NT2/D1 (cell line): Measurements from ENCODE around the gene CHMP3.

ENCODE experiments used
- DNase-seq: peaks from one replicate; pipeline ENCODE4 v3.0.0-alpha.2; 2011; ENCODE audit warnings: low read depth, low spot score
- H3K27me3 ChIP-seq: 2 replicates; pipeline ENCODE4 v1.6.0; 2011; ENCODE audit warnings: mild to moderate bottlenecking; ENCODE audit not compliant: insufficient read length, insufficient read depth
- H3K36me3 ChIP-seq: 2 replicates; pipeline ENCODE4 v1.6.1; 2011; ENCODE audit warnings: mild to moderate bottlenecking, low read length, mixed read lengths; ENCODE audit not compliant: insufficient read depth, insufficient read length
- H3K4me1 ChIP-seq: 2 replicates; pipeline ENCODE4 v1.5.1; 2011; ENCODE audit not compliant: insufficient read depth, insufficient read length
- H3K4me3 ChIP-seq: 2 replicates; pipeline ENCODE4 v1.5.1; 2011; ENCODE audit warnings: low read depth; ENCODE audit not compliant: insufficient read length
- H3K9ac ChIP-seq: 2 replicates; pipeline ENCODE4 v1.6.0; 2011; ENCODE audit warnings: low read depth; ENCODE audit not compliant: insufficient read length
- H3K9me3 ChIP-seq: 2 replicates; pipeline ENCODE4 v1.5.1; 2011; ENCODE audit warnings: mild to moderate bottlenecking, low read length; ENCODE audit not compliant: insufficient read depth
- SUZ12 ChIP-seq: IDR thresholded peaks from 2 replicates; pipeline ENCODE4 v1.6.1; 2011; ENCODE audit not compliant: insufficient read length, insufficient read depth; ENCODE audit errors: extremely low read depth
- YY1 ChIP-seq: IDR thresholded peaks from 2 replicates; pipeline ENCODE4 v1.6.1; 2011; ENCODE audit not compliant: insufficient read length, insufficient read depth
- ZNF274 ChIP-seq: IDR thresholded peaks from 2 replicates; pipeline ENCODE4 v1.6.1; 2011; ENCODE audit warnings: mild to moderate bottlenecking, low read depth, low read length

The CHMP3 gene

DNA sequence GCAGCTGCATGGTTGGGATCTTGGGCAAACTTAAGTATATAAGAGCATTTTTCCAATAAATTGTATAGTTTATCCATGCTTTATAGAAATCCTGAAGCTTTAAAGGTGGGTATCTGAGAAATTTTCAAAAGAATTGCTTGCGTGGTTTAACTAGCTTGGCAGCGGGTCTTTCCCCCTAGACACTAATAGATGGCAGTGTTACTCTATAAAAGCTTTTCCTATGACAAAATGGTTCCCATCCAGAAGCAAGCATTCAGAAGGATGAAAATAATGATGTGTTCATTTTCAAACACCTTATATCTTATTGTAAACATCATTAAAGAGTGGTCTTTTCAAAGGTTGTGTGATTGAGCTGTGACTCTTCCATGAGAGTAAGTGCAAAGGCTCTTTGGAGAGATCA is 76.2 kb downstream of the CHMP3 start:
- Histone ChIP-seq H3K4me1 (no peaks in the 10 kb centered on the region), H3K4me3 (no peak overlapping the region), H3K36me3 (peaks cover 86% of the 10 kb centered on the region), H3K9me3 (no peaks in the 10 kb centered on the region), H3K27me3 (no peaks in the 10 kb centered on the region), H3K9ac (no peak overlapping the region)
- no peak for DNase-seq
- no peak for TF ChIP-seq ZNF274
- TF ChIP-seq YY1: no peak
- no peak for TF ChIP-seq SUZ12

DNA sequence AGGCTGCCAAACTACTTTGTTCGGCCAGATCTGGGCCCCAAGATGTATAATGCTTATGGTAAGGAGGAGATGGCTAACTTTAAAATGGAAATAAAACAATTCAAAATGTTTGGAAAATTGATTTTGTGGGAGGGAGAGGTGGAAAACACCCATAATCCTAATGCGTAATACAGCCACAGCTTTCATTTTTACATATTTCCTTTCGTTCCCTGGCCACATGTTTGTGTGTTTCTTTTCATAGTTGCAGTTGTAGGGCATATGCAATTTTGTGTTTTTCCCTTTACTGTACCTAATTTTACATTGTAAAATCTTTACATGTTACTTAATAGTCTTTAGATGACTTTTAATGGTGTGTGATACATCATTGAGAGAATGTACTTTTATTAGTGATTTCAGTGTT is 77.4 kb downstream of the CHMP3 start:
- Histone ChIP-seq H3K9me3 (no peaks in the 10 kb centered on the region), H3K4me3 (no peak overlapping the region), H3K9ac (no peak overlapping the region), H3K4me1 (no peaks in the 10 kb centered on the region), H3K36me3 (peaks cover 81% of the 10 kb centered on the region), H3K27me3 (no peaks in the 10 kb centered on the region)
- TF ChIP-seq YY1: no peak
- no peak for TF ChIP-seq ZNF274
- no peak for TF ChIP-seq SUZ12
- DNase-seq: no peak

DNA sequence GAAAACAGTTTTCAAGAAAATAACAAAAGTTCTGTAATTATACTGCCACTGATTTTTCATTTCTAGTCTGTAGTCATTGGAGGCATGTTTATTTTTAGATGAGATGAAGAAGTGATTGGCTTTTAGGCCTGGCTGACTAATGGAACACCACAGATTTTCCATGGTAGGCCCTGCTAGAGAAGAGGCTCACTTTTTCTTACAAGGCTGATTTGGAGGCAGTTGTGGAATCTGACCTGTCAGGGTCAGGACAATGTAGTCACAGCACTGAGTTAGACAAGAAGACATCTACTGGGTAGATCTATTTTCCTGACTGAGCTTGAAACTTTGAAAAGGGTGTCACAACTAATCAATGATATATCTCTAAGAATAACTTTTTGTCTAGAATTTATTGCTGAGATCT is 78.1 kb downstream of the CHMP3 start:
- Histone ChIP-seq H3K4me1 (no peaks in the 10 kb centered on the region), H3K27me3 (no peaks in the 10 kb centered on the region), H3K9ac (no peak overlapping the region), H3K36me3 (peaks cover 81% of the 10 kb centered on the region), H3K4me3 (no peak overlapping the region), H3K9me3 (no peaks in the 10 kb centered on the region)
- no peak for DNase-seq
- TF ChIP-seq SUZ12 (no peak), YY1 (no peak), ZNF274 (no peak)

DNA sequence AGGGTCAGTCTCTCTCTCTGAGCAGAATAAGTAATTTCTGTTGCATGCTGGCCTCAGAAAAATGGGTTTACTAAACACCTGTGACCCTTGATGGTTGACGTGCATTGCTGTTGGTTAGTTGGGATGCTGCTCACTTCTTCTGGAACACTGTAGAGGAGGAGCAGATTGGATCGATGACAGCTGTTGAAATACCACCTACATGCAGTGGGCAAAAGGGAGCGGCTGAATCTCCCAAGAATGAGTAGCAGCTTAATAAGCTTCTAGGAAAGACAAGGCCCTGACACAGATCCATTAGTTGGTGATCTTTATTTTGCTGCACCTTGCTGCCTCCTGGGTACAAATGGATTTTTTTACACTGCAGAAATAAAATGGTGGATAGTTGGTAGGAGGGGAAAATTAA is 78.9 kb downstream of the CHMP3 start:
- TF ChIP-seq ZNF274 (no peak), YY1 (no peak), SUZ12 (no peak)
- H3K9ac ChIP-seq: no peak overlapping the region
- no peaks in the 10 kb centered on the region for H3K4me1 ChIP-seq
- no peaks in the 10 kb centered on the region for H3K27me3 ChIP-seq
- H3K4me3 ChIP-seq: no peak overlapping the region
- no peaks in the 10 kb centered on the region for H3K9me3 ChIP-seq
- H3K36me3 ChIP-seq: peaks cover 78% of the 10 kb centered on the region
- DNase-seq: no peak

DNA sequence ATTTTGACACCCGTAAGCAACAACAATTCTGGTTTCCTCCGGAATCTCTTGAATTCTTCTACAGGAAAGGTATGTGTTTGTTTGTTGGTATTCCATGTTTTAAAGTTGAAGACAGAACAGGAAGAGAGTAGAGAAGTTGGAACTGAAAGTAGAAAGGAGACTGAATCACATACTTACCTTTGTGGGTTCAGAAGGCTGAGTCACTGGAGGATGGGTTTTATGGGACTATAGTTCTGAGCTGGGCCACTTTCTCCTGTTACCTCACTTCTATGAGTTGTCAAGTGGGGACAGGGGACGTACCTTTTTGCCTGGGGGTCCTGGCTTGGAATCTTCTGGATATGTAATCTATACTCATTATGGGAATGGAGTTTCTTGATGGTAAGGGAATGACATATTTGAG is 81.2 kb downstream of the CHMP3 start:
- no peak overlapping the region for H3K4me3 ChIP-seq
- no peaks in the 10 kb centered on the region for H3K4me1 ChIP-seq
- H3K27me3 ChIP-seq: no peaks in the 10 kb centered on the region
- no peak overlapping the region for H3K9ac ChIP-seq
- H3K9me3 ChIP-seq: no peaks in the 10 kb centered on the region
- peaks cover 73% of the 10 kb centered on the region for H3K36me3 ChIP-seq
- no peak for TF ChIP-seq SUZ12
- no peak for TF ChIP-seq YY1
- no peak for TF ChIP-seq ZNF274
- no peak for DNase-seq

DNA sequence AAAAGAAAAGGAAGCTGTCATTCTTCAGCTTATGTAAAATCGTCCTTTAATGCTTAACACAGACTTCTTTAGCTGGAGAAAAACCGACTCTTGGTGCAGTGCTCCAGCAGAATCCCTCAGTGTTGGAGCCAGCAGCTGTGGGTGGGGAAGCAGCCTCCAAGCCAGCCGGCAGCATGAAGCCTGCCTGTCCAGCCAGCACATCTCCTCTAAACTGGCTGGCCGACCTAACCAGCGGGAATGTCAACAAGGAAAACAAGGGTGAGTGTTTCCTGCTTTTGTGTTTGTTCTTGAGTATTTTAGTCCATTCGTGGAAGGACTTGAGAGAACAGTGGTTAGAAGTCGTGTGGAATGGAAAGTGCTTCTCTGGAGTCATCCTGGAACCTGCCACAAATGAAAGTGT is 83.1 kb downstream of the CHMP3 start:
- TF ChIP-seq ZNF274 (no peak), SUZ12 (no peak), YY1 (no peak)
- Histone ChIP-seq H3K9ac (no peak overlapping the region), H3K27me3 (no peaks in the 10 kb centered on the region), H3K9me3 (no peaks in the 10 kb centered on the region), H3K36me3 (peaks cover 74% of the 10 kb centered on the region), H3K4me1 (no peaks in the 10 kb centered on the region), H3K4me3 (no peak overlapping the region)
- no peak for DNase-seq

DNA sequence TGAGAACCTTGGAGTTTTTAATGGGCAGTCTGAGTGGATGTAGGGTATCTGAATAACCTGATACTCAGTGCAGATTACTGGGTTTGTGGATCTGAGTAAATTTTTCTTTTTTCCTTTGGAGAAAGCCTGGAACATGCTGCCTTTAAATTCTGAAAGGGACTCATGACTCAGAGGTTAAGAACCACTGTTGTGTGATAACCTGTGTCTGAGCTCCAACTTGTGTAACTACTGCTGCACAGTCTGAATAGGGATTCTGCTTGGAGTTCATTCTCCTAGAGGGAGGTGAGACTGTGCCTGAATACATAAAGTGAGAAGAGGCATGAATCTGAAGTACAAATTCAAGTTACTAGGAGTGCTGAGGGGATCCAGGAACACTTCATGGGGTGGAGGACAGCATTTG is 85.9 kb downstream of the CHMP3 start:
- H3K9me3 ChIP-seq: no peaks in the 10 kb centered on the region
- TF ChIP-seq ZNF274: no peak
- TF ChIP-seq SUZ12: no peak
- TF ChIP-seq YY1: no peak
- no peaks in the 10 kb centered on the region for H3K27me3 ChIP-seq
- DNase-seq: no peak
- H3K4me3 ChIP-seq: no peak overlapping the region
- no peak overlapping the region for H3K9ac ChIP-seq
- H3K36me3 ChIP-seq: peaks cover 63% of the 10 kb centered on the region
- H3K4me1 ChIP-seq: no peaks in the 10 kb centered on the region

DNA sequence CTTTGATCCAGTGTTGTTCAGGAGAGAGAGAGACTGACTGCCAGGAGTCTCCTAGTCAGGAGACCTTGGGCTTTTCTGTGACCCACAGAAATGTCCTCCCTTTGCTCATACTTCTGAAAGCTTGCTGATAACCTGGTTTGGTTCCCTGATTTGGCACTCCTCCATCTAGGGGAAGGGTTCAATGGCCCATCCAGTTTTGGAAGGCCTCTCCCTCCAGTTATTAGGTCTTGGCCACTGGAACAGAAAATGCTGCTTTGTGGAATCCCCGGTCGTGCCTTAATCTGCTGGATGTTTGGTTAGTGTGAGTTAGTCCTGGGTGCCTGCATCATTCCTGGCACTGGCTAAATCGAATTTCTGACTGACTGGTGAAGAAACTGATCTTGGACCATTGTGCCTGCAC is 86.3 kb downstream of the CHMP3 start:
- peaks cover 59% of the 10 kb centered on the region for H3K36me3 ChIP-seq
- H3K4me1 ChIP-seq: no peaks in the 10 kb centered on the region
- H3K4me3 ChIP-seq: no peak overlapping the region
- TF ChIP-seq ZNF274 (no peak), SUZ12 (no peak), YY1 (no peak)
- no peaks in the 10 kb centered on the region for H3K27me3 ChIP-seq
- no peak overlapping the region for H3K9ac ChIP-seq
- DNase-seq: no peak
- no peaks in the 10 kb centered on the region for H3K9me3 ChIP-seq
